GM12801 (cell line): ENCODE data around the gene NAV2.

Source experiments
- CTCF ChIP-seq: IDR thresholded peaks from one replicate; pipeline ENCODE4 v1.5.1; 2011; ENCODE audit warnings: control low read depth; ENCODE audit not compliant: insufficient read length; ENCODE audit errors: extremely low read depth

NAV2 gene

GRCh38 chr11:19913893-19914249 lies 201.2 kb downstream of the NAV2 start:
- no peak for TF ChIP-seq CTCF

- no peak for TF ChIP-seq CTCF
These were observed 203.2 kb downstream of the NAV2 start for GRCh38 chr11:19915808-19916207.

GRCh38 chr11:19917069-19917468 lies 204.4 kb downstream of the NAV2 start:
- no peak for TF ChIP-seq CTCF

- no peak for TF ChIP-seq CTCF
These were observed 205.8 kb downstream of the NAV2 start for GRCh38 chr11:19918302-19919049.

GRCh38 chr11:19919050-19919561 lies 206.5 kb downstream of the NAV2 start:
- TF ChIP-seq CTCF: no peak

GRCh38 chr11:19920982-19921381 lies 208.3 kb downstream of the NAV2 start:
- no peak for TF ChIP-seq CTCF

- TF ChIP-seq CTCF: no peak
These were observed 209.5 kb downstream of the NAV2 start for GRCh38 chr11:19921976-19922688.
